IMR-90 (cell line): ENCODE data around the gene DPYSL5. TPM values are rescaled to one million over a fixed set of nuclear protein-coding genes. Genes with fewer than 3 reads are reported as not detected.

Experiments
- ATAC-seq: fragments of 200-7000 bp; cut with Tn5 transposase; 2 replicates; pipeline ENCODE4 v1.9.1; 2020; ENCODE audit warnings: low read depth, mild to moderate bottlenecking, moderate library complexity
- BruUV-seq: library from RNA; stranded (reverse); fragments of 400-500 nt; replicated peaks from 2 replicates; lab custom pipeline; 2021; lab: Mats Ljungman, UMichigan
- CTCF ChIA-PET: fragments of 300-600 bp; formaldehyde crosslinking; extraction: SDS; loops from one replicate; lab custom pipeline; 2021; ENCODE audit warnings: antibody characterized with exemption; lab: Yijun Ruan, JAX
- POLR2A ChIA-PET: fragments of 300-600 bp; sonication (Branson Sonifier 250); formaldehyde crosslinking; loops from one replicate; lab custom pipeline; 2022; ENCODE audit warnings: antibody characterized with exemption; ENCODE audit not compliant: unreplicated experiment; lab: Charles Lee
- DNase-seq: peaks from one replicate; pipeline ENCODE4 v3.0.0; 2013
- H2AFZ ChIP-seq: replicated peaks from 2 replicates; pipeline ENCODE3; 2013; ENCODE audit warnings: low read length, mild to moderate bottlenecking; ENCODE audit not compliant: poor library complexity
- H2AK5ac ChIP-seq: 2 replicates; pipeline ENCODE4 v1.6.1; 2013; ENCODE audit warnings: low read depth, low read length, inconsistent platforms
- H2AK9ac ChIP-seq: replicated peaks from 2 replicates; pipeline ENCODE3; 2013; ENCODE audit warnings: mild to moderate bottlenecking, low read depth, low read length, moderate library complexity; ENCODE audit not compliant: poor library complexity
- H2BK120ac ChIP-seq: 2 replicates; pipeline ENCODE4 v1.6.1; 2013; ENCODE audit warnings: low read depth, low read length, inconsistent platforms
- H2BK15ac ChIP-seq: 3 replicates; pipeline ENCODE4 v1.6.1; 2013; ENCODE audit warnings: low read depth, low read length, inconsistent platforms
- H2BK20ac ChIP-seq: 2 replicates; pipeline ENCODE4 v1.6.1; 2013; ENCODE audit warnings: low read depth, mild to moderate bottlenecking, inconsistent platforms, low read length, moderate library complexity
- H2BK5ac ChIP-seq: 2 replicates; pipeline ENCODE4 v1.6.1; 2013; ENCODE audit warnings: mild to moderate bottlenecking, low read depth, low read length, inconsistent platforms; ENCODE audit not compliant: poor library complexity, severe bottlenecking
- H3K14ac ChIP-seq: replicated peaks from 2 replicates; pipeline ENCODE4 v1.6.1; 2013; ENCODE audit warnings: low read depth, low read length, inconsistent platforms
- H3K18ac ChIP-seq: 2 replicates; pipeline ENCODE4 v1.6.1; 2013; ENCODE audit warnings: low read depth, low read length, control low read depth
- H3K23ac ChIP-seq: 2 replicates; pipeline ENCODE4 v1.6.1; 2013; ENCODE audit warnings: low read depth, low read length, inconsistent platforms
- H3K27ac ChIP-seq: 2 replicates; pipeline ENCODE4 v1.5.1; 2013; ENCODE audit warnings: mild to moderate bottlenecking, control low read depth, low read length; ENCODE audit not compliant: insufficient read depth
- H3K27me3 ChIP-seq: 2 replicates; pipeline ENCODE4 v1.6.1; 2013; ENCODE audit warnings: low read length; ENCODE audit not compliant: control insufficient read depth, insufficient read depth
- H3K36me3 ChIP-seq: 2 replicates; pipeline ENCODE4 v1.6.1; 2013; ENCODE audit warnings: low read length, mixed read lengths; ENCODE audit not compliant: control insufficient read depth, insufficient read depth
- H3K4ac ChIP-seq: 2 replicates; pipeline ENCODE4 v1.6.1; 2013; ENCODE audit warnings: low read depth, low read length, inconsistent platforms
- H3K4me1 ChIP-seq: 2 replicates; pipeline ENCODE4 v1.6.1; 2013; ENCODE audit warnings: low read length, mixed read lengths; ENCODE audit not compliant: control insufficient read depth, insufficient read depth
- H3K4me2 ChIP-seq: 2 replicates; pipeline ENCODE4 v1.6.1; 2013; ENCODE audit warnings: low read depth, mild to moderate bottlenecking, control low read depth, low read length, moderate library complexity
- H3K4me3 ChIP-seq: 2 replicates; pipeline ENCODE4 v1.5.1; 2013; ENCODE audit warnings: low read depth, mild to moderate bottlenecking, control low read depth, low read length, moderate library complexity; ENCODE audit not compliant: insufficient read depth
- H3K56ac ChIP-seq: 2 replicates; pipeline ENCODE4 v1.6.1; 2013; ENCODE audit warnings: low read length, inconsistent platforms; ENCODE audit not compliant: insufficient read depth; ENCODE audit errors: extremely low read depth
- H3K79me1 ChIP-seq, 2 experiments: 2 replicates each; pipeline ENCODE4 v1.6.1; 2013; ENCODE audit warnings: low read length in 2 of 2, inconsistent platforms in 1 of 2, low read depth in 1 of 2
- H3K9ac ChIP-seq: 2 replicates; pipeline ENCODE4 v1.6.1; 2013; ENCODE audit warnings: low read depth, low read length, control low read depth
- H3K9me1 ChIP-seq: 2 replicates; pipeline ENCODE4 v1.6.1; 2013; ENCODE audit warnings: low read length, inconsistent platforms; ENCODE audit not compliant: insufficient read depth
- H3K9me3 ChIP-seq: 2 replicates; pipeline ENCODE4 v1.6.1; 2013; ENCODE audit warnings: low read length; ENCODE audit not compliant: control insufficient read depth, insufficient read depth
- H4K20me1 ChIP-seq: 2 replicates; pipeline ENCODE4 v1.6.1; 2013; ENCODE audit warnings: low read length, inconsistent platforms; ENCODE audit not compliant: insufficient read depth
- H4K5ac ChIP-seq: 2 replicates; pipeline ENCODE4 v1.6.1; 2013; ENCODE audit warnings: mild to moderate bottlenecking, low read depth, low read length, control low read depth
- H4K8ac ChIP-seq, 2 experiments: 2 replicates each; pipeline ENCODE4 v1.6.1; 2013; ENCODE audit warnings: low read depth in 2 of 2, low read length in 2 of 2, control low read depth in 1 of 2, inconsistent platforms in 1 of 2
- H4K91ac ChIP-seq: 2 replicates; pipeline ENCODE4 v1.6.1; 2013; ENCODE audit warnings: low read depth, low read length, inconsistent platforms; ENCODE audit not compliant: insufficient read depth
- BHLHE40 ChIP-seq: fragments of 150-350 bp; IDR thresholded peaks from 2 replicates; pipeline ENCODE4 v1.6.1; 2016; ENCODE audit warnings: mild to moderate bottlenecking, low read depth, low read length
- CEBPB ChIP-seq: IDR thresholded peaks from 2 replicates; pipeline ENCODE4 v1.6.1; 2012; ENCODE audit warnings: low read depth, low read length, improper control_type of control experiment
- CHD1 ChIP-seq: IDR thresholded peaks from 2 replicates; pipeline ENCODE4 v1.6.1; 2012; ENCODE audit warnings: low read depth, low read length, improper control_type of control experiment
- CTCF ChIP-seq: conservative IDR thresholded peaks from 2 replicates; pipeline ENCODE4 v1.5.1; 2012; ENCODE audit warnings: mild to moderate bottlenecking, low read depth, low read length, improper control_type of control experiment
- FOS ChIP-seq: fragments of 150-350 bp; IDR thresholded peaks from 2 replicates; pipeline ENCODE4 v1.6.1; 2016; ENCODE audit warnings: low read depth, low read length
- MAFK ChIP-seq: IDR thresholded peaks from 2 replicates; pipeline ENCODE4 v1.6.1; 2012; ENCODE audit warnings: low read depth, low read length, improper control_type of control experiment
- MAZ ChIP-seq: IDR thresholded peaks from 2 replicates; pipeline ENCODE4 v1.6.1; 2012; ENCODE audit warnings: low read depth, mild to moderate bottlenecking, low read length, improper control_type of control experiment, moderate library complexity, borderline replicate concordance
- MXI1 ChIP-seq: IDR thresholded peaks from 2 replicates; pipeline ENCODE4 v1.6.1; 2012; ENCODE audit warnings: low read depth, mild to moderate bottlenecking, low read length, moderate library complexity, borderline replicate concordance
- NFE2L2 ChIP-seq: fragments of 150-350 bp; IDR thresholded peaks from 2 replicates; pipeline ENCODE4 v1.6.1; 2016; ENCODE audit warnings: low read depth, mild to moderate bottlenecking, low read length
- POLR2A ChIP-seq: IDR thresholded peaks from 2 replicates; pipeline ENCODE4 v1.6.1; 2012; ENCODE audit warnings: mild to moderate bottlenecking, low read depth, low read length
- RAD21 ChIP-seq: IDR thresholded peaks from 2 replicates; pipeline ENCODE4 v1.6.1; 2012; ENCODE audit warnings: low read length, improper control_type of control experiment
- RCOR1 ChIP-seq: IDR thresholded peaks from 2 replicates; pipeline ENCODE4 v1.6.1; 2012; ENCODE audit warnings: mild to moderate bottlenecking, low read length, improper control_type of control experiment; ENCODE audit not compliant: insufficient replicate concordance
- RFX5 ChIP-seq: IDR thresholded peaks from 2 replicates; pipeline ENCODE4 v1.8.0; 2012; ENCODE audit warnings: low read depth, mild to moderate bottlenecking, low read length, moderate library complexity
- SMC3 ChIP-seq: fragments of 150-350 bp; IDR thresholded peaks from 2 replicates; pipeline ENCODE4 v1.6.1; 2016; ENCODE audit warnings: low read depth, mild to moderate bottlenecking, antibody characterized with exemption, low read length, moderate library complexity
- WGBS, 2 experiments: methylation state at CpG; one replicate each; pipeline versions ENCODE4 v1.1.5 to v1.1.7; 2013; ENCODE audit warnings: missing lambda C conversion rate in 2 of 2; ENCODE audit not compliant: insufficient read length in 1 of 2; ENCODE audit errors: extremely low coverage in 2 of 2; 5-methylcytosine and 5-hydroxymethylcytosine counted together
- dilution Hi-C: fragments of 300-500 bp; cut with HindIII; formaldehyde crosslinking; loops from one replicate; pipeline ENCODE4 v1.14.3; 2018; ENCODE audit warnings: low sequenced_read_pairs; ENCODE audit not compliant: unreplicated experiment
- in situ Hi-C: fragments of 300-500 bp; cut with MboI; formaldehyde crosslinking; loops from 3 replicates; pipeline ENCODE4 v1.14.3; 2019; ENCODE audit warnings: low sequenced_read_pairs, inconsistent platforms, mixed read lengths
- intact Hi-C: fragments of 100-400 bp; cut with micrococcal nuclease; formaldehyde crosslinking; loops from 2 replicates; pipeline ENCODE4 v1.10.0; 2022
- polyA plus RNA-seq, 3 experiments: library from polyadenylated mRNA; depleted of rRNA; stranded (reverse); fragments of >200 nt; gene quantifications; 2 replicates each; pipeline ENCODE4 v1.2.3, GENCODE V29; 2012; ENCODE audit warnings: low replicate concordance in 1 of 3
- total RNA-seq: library from RNA; depleted of rRNA; stranded (reverse); fragments of >200 nt; gene quantifications from 2 replicates; pipeline ENCODE4 v1.2.3, GENCODE V29; 2012
- TF ChIP-seq, protein P1 (sequence below): fragments of 150-350 bp; IDR thresholded peaks from 2 replicates; pipeline ENCODE4 v1.6.1; 2017; ENCODE audit warnings: mild to moderate bottlenecking, antibody characterized with exemption, low read length, low read depth
- TF ChIP-seq, protein P2 (sequence below): fragments of 150-350 bp; IDR thresholded peaks from 2 replicates; pipeline ENCODE4 v1.6.1; 2016; ENCODE audit warnings: low read depth, mild to moderate bottlenecking, low read length, moderate library complexity, borderline replicate concordance

The DPYSL5 gene
- total and polyA plus RNA-seq, 2 of the 4 experiments (the other 2 are of a cell fraction): not detected

- intact Hi-C loops: no loop called here
- BruUV-seq: no TSS peak
- Histone ChIP-seq H3K9ac (no peak overlapping the region), H3K27me3 (peaks cover 6% of the 10 kb centered on the region), H2AK5ac (no peak overlapping the region), H2AK9ac (no peak overlapping the region), H2BK15ac (no peak overlapping the region), H3K14ac (no peak overlapping the region), H3K4ac (no peak overlapping the region), H3K9me1 (0 out of 2 replicates have a peak, but pooled peaks cover 3% of the 10 kb centered on the region), H3K4me1 (no peaks in the 10 kb centered on the region), H4K5ac (no peak overlapping the region), H2BK120ac (no peak overlapping the region), H3K9me3 (no peaks in the 10 kb centered on the region), H3K4me3 (no peak overlapping the region), H2BK5ac (no peak overlapping the region), H4K91ac (no peak overlapping the region), H3K23ac (no peak overlapping the region), H3K56ac (no peak overlapping the region), H2BK20ac (no peak overlapping the region), H3K79me1 (no peaks in the 10 kb centered on the region; a peak in 1 of 4 replicates), H4K8ac (no peak overlapping the region), H3K36me3 (no peaks in the 10 kb centered on the region), H3K18ac (no peak overlapping the region), H3K27ac (no peak overlapping the region), H2AFZ (no peak overlapping the region), H4K20me1 (no peaks in the 10 kb centered on the region), H3K4me2 (no peak overlapping the region)
- dilution Hi-C loops: no loop called here
- POLR2A ChIA-PET: no interaction called here
- 42% methylated on average over 3 of the region's 5 CpGs; no CpG with 5 or more reads in 1 of the 2 experiments for WGBS, 2 experiments
- CTCF ChIA-PET: interaction anchor here (0.6 kb wide), 1 partner anchor 113 kb away, joined by 11 read pairs; no protein-coding TSS in a partner anchor
- TF ChIP-seq NFE2L2: no peak
- TF ChIP-seq SMC3: no peak
- TF ChIP-seq RCOR1: peak; percentile 42
- TF ChIP-seq MAZ: no peak
- TF ChIP-seq, protein P1, sequence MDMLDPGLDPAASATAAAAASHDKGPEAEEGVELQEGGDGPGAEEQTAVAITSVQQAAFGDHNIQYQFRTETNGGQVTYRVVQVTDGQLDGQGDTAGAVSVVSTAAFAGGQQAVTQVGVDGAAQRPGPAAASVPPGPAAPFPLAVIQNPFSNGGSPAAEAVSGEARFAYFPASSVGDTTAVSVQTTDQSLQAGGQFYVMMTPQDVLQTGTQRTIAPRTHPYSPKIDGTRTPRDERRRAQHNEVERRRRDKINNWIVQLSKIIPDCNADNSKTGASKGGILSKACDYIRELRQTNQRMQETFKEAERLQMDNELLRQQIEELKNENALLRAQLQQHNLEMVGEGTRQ: no peak
- no peak for TF ChIP-seq RFX5
- no peak for TF ChIP-seq CEBPB
- TF ChIP-seq CTCF: no peak
- TF ChIP-seq FOS: peak; percentile 58; the same call in 1 of the 2 replicates
- no peak for TF ChIP-seq MXI1
- no peak for TF ChIP-seq BHLHE40
- no peak for TF ChIP-seq CHD1
- TF ChIP-seq MAFK: no peak
- TF ChIP-seq, protein P2, sequence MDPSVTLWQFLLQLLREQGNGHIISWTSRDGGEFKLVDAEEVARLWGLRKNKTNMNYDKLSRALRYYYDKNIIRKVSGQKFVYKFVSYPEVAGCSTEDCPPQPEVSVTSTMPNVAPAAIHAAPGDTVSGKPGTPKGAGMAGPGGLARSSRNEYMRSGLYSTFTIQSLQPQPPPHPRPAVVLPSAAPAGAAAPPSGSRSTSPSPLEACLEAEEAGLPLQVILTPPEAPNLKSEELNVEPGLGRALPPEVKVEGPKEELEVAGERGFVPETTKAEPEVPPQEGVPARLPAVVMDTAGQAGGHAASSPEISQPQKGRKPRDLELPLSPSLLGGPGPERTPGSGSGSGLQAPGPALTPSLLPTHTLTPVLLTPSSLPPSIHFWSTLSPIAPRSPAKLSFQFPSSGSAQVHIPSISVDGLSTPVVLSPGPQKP: no peak
- no peak for TF ChIP-seq POLR2A
- no peak for TF ChIP-seq RAD21
- DNase-seq (peak; percentile 87), ATAC-seq (peak; percentile 61)
- in situ Hi-C loops: no loop called here
These were observed 42.7 kb upstream of the DPYSL5 start for GRCh38 chr2:26805241-26805676.
